CD4-positive, alpha-beta T cell treated with Interleukin-21 for 1 hour (primary cell): ENCODE measurements around the gene ANGPTL4.
"Not testable (repeated sequence)": the region's sequence is repeated elsewhere in the genome, so short reads cannot be mapped to it uniquely, and the experiment has no call there.

Experiments
- DNase-seq: peaks from one replicate; pipeline ENCODE4 v3.0.0-alpha.2; 2020

Gene ANGPTL4

GRCh38 chr19:8391198-8392016 lies 27.5 kb downstream of the ANGPTL4 start:
- no peak for DNase-seq

DNA sequence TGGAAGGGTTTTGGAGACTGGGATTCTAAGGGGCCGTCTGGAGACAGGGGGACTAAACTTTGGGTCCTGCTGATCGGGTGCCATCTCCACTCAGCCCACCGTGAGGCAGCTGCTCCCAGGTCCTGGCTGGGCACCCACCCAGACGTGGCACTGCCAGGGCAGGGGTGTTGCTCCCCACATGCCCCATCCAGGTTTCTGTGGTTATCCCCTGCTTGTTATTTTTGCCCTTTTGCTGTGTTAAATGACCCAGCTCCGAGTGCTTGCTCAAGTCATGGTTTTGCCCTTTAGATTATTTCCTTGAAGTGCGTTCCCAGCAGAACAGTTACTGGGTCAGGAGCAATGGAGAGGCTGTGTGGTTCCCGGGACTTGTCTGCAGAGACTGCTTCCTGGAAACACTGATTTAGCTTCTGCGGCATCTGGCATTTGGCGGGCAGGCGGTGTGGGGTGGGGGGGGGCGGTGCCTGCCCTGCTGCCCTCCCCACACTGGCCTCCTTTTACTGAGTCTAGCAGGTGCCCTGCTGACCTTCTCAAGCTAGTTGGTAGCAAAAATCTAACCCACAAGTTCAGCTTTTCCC lies 28.1 kb downstream of the ANGPTL4 start:
- no peak for DNase-seq

DNA sequence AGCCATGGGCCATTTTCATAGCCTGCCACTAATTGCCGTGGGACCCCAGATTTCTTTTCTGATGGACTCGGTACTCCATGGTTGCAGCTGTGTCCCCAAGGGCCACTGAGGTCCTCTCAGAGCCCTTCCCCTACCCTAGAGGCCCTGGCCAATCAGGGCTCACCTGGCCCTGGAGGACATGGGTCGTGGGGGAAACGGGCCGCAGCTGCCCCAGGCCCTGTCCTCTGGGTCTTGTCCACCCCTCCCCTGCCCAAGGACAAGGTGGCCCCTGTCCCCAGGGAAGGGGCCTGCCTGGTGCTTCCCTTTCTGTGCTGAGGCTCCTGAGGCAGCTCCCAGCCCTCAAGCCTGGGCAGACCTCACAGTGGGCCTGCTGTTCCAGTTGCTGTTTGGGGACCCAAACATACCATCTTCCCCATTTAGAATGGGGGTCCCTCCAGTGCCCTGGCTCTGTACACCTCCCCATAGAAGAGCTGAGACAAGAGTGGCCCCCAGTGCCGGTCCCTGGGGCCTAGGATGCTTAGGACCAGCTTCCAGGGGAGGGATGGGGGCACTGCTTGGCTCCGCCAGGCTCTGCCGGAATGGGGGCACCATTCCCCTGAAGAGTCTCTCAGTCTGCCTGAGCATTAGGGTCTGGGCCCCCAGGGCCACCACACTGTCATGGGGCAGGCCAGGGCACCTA lies 29.4 kb downstream of the ANGPTL4 start:
- DNase-seq: no peak

- no peak for DNase-seq
These were observed 29.9 kb downstream of the ANGPTL4 start for GRCh38 chr19:8393871-8394250.

DNA sequence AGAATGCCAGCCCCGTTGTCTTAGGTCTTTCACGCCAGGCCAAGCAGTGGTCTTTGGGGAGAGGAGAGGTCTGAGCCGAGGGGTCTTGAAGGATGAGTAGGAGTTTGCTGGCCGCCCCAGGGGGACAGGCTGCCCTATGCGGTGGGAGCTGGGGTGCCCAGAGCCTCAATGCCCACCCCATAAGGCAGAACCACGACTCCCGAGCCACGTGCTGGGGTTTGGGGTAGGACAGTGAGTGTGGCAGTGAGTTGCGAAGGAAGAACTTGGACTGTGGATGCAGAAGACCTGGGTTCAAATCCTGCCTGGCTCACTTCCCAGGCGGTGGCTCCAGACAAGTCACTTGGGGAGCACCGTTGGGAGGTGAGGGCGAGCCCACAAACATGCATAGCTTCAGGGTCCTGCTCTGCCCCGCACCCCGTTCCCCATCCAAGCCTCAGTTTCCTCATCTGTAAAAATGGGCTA lies 31.7 kb downstream of the ANGPTL4 start:
- no peak for DNase-seq

DNA sequence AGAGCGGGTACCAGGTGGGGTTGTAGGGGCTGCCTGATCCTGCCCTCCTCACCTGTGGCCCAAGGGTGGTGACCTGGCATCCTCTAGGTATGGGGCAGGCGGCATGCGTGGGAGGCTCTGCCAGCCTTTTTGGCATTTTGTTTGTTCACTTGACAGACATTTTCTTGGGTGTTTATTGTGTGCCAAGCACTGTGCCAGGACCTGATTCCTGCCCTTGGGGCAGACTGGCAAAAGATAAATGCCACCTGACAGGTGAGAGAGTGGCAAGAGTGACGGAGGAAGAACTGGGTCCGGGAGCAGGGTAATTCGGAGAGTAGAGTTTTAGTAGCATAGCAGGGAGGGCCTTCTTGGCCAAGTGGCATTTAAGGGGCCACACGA lies 32.2 kb downstream of the ANGPTL4 start:
- no peak for DNase-seq

GRCh38 chr19:8396563-8397203 lies 32.7 kb downstream of the ANGPTL4 start:
- peak; percentile 85 for DNase-seq

DNA sequence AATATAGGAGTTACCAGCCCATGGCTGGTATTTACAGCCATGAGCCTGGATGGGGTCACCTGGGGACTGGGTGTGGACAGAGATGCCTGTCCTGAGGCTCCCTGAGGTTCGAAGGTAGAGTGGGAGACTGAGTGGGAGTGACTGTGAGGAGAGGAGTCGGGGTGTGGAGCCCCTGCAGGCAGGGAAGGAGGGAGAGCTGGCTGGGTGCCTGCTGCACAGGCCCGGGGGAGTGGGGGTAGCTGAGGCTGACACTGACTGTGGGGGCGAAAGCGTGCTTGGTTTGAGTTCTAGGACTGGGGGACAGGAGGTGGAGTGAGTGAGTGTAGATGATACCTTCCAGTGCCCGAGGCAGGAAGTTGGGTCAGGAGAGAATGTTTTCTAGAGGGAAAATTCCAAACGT lies 33.3 kb downstream of the ANGPTL4 start:
- no peak for DNase-seq

DNA sequence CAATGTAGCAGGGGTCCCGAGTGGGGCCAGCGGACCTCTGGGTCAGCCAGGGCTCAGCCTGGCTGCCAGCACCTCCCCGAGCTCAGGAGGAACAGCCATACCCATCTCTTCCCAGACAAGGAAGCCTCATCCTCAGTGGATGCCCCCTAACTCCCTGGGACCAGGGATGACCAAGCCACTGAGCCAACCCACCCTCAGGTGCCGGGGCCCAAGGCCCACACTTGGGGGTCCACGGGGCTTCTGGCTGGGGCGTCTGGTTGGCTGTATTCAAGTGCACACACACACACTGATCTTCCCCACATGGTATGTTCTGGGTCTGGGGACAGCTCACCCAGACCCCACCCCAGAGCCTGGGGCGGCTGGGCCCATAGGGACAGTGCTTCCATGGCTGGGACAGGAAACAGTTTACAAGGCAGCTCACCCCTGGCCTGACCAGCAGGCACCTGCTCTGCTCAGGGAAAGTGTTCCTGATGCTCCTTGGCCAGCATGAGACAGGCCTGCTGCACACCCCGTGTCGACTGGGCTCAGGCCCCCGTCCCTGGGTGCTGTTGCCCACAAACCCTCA lies 33.9 kb downstream of the ANGPTL4 start:
- no peak for DNase-seq

DNA sequence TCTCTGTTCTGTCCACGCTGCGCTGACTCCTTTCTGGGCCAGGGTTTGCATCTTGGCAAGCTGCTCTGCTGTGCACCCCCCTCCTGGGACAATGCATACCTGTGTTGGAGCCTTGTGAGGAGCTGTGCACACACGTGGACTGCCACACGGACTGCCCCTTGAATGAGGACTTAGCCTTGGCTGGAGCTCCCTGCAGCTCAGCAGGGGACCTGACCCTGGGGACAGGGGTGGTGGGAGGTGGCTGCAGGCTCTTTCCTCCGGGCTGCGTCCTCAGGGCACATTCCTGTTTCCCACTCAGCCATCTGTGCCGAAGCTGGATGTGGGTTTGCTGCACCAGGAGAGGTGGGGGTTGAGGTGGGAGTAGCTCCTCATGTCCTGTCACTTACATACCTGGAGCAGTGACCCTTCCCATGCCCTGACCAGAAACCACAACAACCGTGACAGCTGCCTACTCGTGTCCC lies 34.4 kb downstream of the ANGPTL4 start:
- DNase-seq: no peak

DNA sequence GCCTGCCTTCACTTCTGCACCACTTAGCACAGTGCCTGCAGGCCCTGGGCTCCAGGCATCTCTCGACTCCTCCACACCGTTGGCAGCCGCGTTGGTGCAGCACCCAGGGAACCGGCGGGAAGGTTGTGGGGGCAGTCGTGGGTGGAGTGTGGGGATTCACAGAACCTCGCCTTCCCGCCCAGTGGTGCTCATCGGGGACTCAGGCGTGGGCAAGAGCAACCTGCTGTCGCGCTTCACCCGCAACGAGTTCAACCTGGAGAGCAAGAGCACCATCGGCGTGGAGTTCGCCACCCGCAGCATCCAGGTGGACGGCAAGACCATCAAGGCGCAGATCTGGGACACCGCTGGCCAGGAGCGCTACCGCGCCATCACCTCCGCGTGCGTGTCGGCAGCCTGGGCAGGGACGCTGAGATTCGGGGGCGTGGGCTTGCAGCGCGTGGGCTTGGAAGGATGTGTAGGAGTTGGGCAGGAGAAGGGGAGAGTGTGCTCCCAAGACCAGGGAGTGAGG lies 35.8 kb downstream of the ANGPTL4 start:
- no peak for DNase-seq

GRCh38 chr19:8401981-8402411 lies 38.0 kb downstream of the ANGPTL4 start:
- DNase-seq: no peak

GRCh38 chr19:8403098-8403819 lies 39.3 kb downstream of the ANGPTL4 start:
- no peak for DNase-seq

GRCh38 chr19:8403820-8404109 lies 39.8 kb downstream of the ANGPTL4 start:
- DNase-seq: no peak

DNA sequence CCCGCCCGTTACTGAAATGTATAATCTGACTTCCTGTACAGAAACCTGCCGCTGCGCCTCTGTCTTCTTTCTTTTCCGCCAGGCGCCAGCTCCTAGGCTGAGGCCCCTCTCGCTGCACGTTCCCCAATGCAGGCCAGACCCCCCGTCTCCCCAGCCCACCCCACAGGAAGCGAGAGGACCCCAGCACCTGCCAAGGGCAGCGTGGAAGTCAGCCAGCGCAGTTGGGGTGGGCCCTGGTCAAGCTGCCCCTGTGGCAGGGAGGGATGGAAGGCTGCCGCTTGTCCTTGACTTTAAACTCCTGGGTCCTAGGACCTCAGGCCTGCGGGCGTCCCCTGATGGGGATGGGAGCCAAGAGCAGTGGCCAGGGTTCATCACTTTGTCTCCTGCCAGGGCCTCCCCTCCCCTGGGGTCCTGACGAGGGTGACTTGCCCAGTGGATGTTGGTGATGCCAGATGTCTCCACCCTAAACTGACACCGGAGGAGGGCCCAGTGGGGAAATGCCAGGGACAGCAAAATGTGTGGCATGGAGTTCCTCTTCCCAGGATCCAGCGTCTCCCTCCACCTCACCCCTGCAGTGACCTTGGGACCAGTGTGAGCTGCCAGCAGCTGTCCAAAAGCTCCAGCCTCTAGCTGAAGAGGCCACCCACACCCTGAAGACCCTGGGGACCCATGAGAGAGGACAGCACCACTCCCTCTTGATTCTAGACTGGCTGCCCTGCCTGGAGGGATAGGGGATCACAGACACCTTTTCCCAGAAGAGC lies 40.6 kb downstream of the ANGPTL4 start:
- no peak for DNase-seq

GRCh38 chr19:8410718-8411117 lies 46.8 kb downstream of the ANGPTL4 start:
- DNase-seq: not testable (repeated sequence)

GRCh38 chr19:8412783-8413628 lies 49.1 kb downstream of the ANGPTL4 start, which contains the start of gene MARCHF2:
MARCHF2 (plus strand) TSS chr19:8413305; CDS start chr19:8421841, 8,536 bp downstream.
- peak; percentile 98 for DNase-seq

DNA sequence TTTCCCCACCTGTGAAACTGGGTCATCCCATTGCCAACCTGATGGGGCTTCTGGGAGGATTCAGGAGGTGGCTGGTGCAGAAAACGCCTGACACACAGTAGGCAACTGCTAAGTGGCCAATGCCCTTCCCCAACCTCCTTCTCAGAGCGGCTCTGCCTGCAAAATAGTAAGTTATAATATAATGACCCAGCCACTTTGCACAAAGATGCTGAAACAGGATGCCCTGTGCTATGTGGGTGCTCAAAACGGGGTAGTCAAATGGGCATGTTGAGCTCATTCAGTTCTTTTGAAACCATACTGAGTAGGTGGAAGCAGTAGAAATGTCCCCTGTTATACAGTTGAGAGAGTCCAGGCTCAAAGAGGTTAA lies 49.7 kb downstream of the ANGPTL4 start:
- no peak for DNase-seq

DNA sequence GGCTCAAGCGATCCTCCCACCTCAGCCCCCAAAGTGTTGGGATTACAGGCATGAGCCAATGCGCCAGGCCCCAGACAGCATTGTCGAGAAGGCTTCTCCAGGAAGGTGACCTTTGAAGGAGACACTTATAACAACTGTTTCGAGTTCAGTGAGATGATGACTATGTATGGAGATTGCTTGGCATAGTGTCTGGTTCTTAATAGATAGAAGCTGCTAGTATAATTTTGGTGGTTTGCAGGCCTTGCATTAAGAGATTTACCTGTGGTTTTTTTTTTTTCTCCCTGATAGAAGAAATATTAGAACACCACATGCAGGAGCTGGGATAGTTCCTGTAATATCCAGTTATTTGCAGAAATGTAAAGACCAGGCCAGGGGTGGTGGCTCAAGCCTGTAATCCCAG lies 52.8 kb downstream of the ANGPTL4 start:
- no peak for DNase-seq
